IgD-negative memory B cell (primary cell): ENCODE measurements around the gene IRAK2. TPM values are rescaled to one million over a fixed set of nuclear protein-coding genes. Genes with fewer than 3 reads are reported as not detected.
A peak's percentile ranks its signal among the peaks of the same experiment; 100 is the strongest.
"Not testable (repeated sequence)": the region's sequence is repeated elsewhere in the genome, so short reads cannot be mapped to it uniquely, and the experiment has no call there.

Experiments used
- H3K27ac Mint-ChIP-seq, 3 donors: one replicate each; pipeline ENCODE4 v1.8.0; 2020 to 2022; ENCODE audit warnings: mild to moderate bottlenecking in 3 of 3, mixed read lengths in 3 of 3, moderate library complexity in 1 of 3
- H3K27me3 Mint-ChIP-seq: one replicate; pipeline ENCODE4 v1.8.0; 2021; ENCODE audit warnings: mixed read lengths
- H3K36me3 Mint-ChIP-seq: one replicate; pipeline ENCODE4 v1.8.0; 2020; ENCODE audit warnings: mild to moderate bottlenecking, mixed read lengths
- H3K4me1 Mint-ChIP-seq, 3 donors: one replicate each; pipeline ENCODE4 v1.8.0; 2020 to 2022; ENCODE audit warnings: mixed read lengths in 3 of 3, mild to moderate bottlenecking in 1 of 3
- H3K4me3 Mint-ChIP-seq, 4 donors: one replicate each; pipeline ENCODE4 v1.8.0; 2020 to 2022; ENCODE audit warnings: mild to moderate bottlenecking in 4 of 4, mixed read lengths in 4 of 4, moderate library complexity in 3 of 4
- H3K9me3 Mint-ChIP-seq, 3 donors: one replicate each; pipeline ENCODE4 v1.8.0; 2020 to 2021; ENCODE audit warnings: mixed read lengths in 3 of 3, mild to moderate bottlenecking in 1 of 3
- polyA plus RNA-seq: library from polyadenylated mRNA; unstranded; fragments of 300-500 nt; fragmentation: Illumina TruSeq; gene quantifications from one replicate; pipeline ENCODE4 v1.2.3, GENCODE V29; 2021

Gene IRAK2
- polyA plus RNA-seq, 1 donor from 2014 or later: 8.4 TPM

GRCh38 chr3:10253731-10254130, 89.0 kb downstream of the IRAK2 start:
- Mint-ChIP-seq H3K4me1 (peaks cover 32 to 48% (median 35%) of the 10 kb centered on the region in 3 donors), H3K4me3 (peak overlapping the region in 2 of 4 donors; percentile 57 to 65), H3K27me3 (no peaks in the 10 kb centered on the region), H3K27ac (peak overlapping the region in 2 of 3 donors; percentile 64 to 69), H3K9me3 (no peaks in the 10 kb centered on the region), H3K36me3 (peaks cover 8% of the 10 kb centered on the region)

DNA sequence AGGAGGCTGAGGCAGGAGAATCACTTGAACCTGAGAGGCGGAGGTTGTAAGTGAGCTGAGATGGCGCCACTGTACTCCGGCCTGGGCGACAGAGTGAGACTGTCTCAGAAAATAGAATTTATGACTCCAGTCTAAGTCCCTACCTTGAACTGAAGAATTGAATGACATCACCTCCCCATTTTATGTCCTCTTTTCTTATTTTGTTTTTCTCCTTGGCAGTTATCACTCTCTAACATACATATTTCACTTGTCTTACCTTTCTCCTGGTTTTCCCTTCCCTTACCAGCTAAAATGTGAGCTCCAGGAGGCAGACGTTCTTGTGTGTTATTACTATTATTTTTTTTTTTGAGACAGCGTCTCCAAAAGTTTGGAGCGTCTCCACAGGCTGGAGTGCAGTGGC, 91.1 kb downstream of the IRAK2 start:
- H3K4me3 Mint-ChIP-seq: no peak overlapping the region
- H3K27me3 Mint-ChIP-seq: no peaks in the 10 kb centered on the region
- no peaks in the 10 kb centered on the region for H3K9me3 Mint-ChIP-seq
- peaks cover 8% of the 10 kb centered on the region for H3K36me3 Mint-ChIP-seq
- H3K4me1 Mint-ChIP-seq: peaks cover 29 to 43% (median 29%) of the 10 kb centered on the region in 3 donors
- H3K27ac Mint-ChIP-seq: peak overlapping the region in 1 of 3 donors; percentile 12

GRCh38 chr3:10259036-10259435, 94.3 kb downstream of the IRAK2 start:
- H3K27ac Mint-ChIP-seq: peak overlapping the region in 1 of 3 donors; percentile 64

GRCh38 chr3:10259798-10260197, 95.1 kb downstream of the IRAK2 start:
- Mint-ChIP-seq H3K36me3 (peaks cover 4% of the 10 kb centered on the region), H3K9me3 (no peaks in the 10 kb centered on the region)

More at GRCh38 chr3:10259036-10259435, 94.3 kb downstream of the IRAK2 start:
- Mint-ChIP-seq H3K36me3 (peaks cover 4% of the 10 kb centered on the region), H3K4me1 (peaks cover 40 to 48% (median 40%) of the 10 kb centered on the region in 3 donors), H3K27me3 (no peaks in the 10 kb centered on the region), H3K9me3 (no peaks in the 10 kb centered on the region), H3K4me3 (no peak overlapping the region)

DNA sequence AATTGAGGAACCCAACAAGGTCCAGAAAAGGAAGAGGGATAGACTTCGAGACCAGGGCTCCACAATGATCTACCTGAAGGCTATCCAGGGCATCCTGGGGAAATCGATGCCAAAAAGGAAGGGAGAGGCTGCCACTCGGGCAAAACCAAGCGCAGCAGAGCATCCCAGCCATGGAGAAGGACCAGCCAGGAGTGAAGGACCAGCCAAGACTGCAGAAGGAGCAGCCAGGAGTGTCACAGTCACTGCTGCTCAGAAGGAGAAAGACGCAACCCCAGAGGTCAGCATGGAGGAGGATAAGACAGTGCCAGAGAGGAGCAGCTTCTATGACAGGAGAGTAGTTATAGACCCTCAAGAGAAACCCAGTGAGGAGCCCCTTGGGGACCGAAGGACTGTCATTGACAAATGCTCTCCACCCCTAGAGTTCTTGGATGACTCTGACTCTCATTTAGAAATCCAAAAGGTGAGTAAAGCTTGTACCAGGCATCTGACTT, 95.5 kb downstream of the IRAK2 start:
- Mint-ChIP-seq H3K27ac (peak overlapping the region in 1 of 3 donors; percentile 43), H3K36me3 (peaks cover 4% of the 10 kb centered on the region), H3K27me3 (no peaks in the 10 kb centered on the region), H3K4me3 (no peak overlapping the region), H3K4me1 (peaks cover 35 to 45% (median 43%) of the 10 kb centered on the region in 3 donors), H3K9me3 (no peaks in the 10 kb centered on the region)

More at GRCh38 chr3:10259798-10260197, 95.1 kb downstream of the IRAK2 start:
- H3K27me3 Mint-ChIP-seq: no peaks in the 10 kb centered on the region
- H3K4me1 Mint-ChIP-seq: peaks cover 39 to 45% (median 43%) of the 10 kb centered on the region in 3 donors
- H3K27ac Mint-ChIP-seq: no peak overlapping the region
- no peak overlapping the region for H3K4me3 Mint-ChIP-seq

DNA sequence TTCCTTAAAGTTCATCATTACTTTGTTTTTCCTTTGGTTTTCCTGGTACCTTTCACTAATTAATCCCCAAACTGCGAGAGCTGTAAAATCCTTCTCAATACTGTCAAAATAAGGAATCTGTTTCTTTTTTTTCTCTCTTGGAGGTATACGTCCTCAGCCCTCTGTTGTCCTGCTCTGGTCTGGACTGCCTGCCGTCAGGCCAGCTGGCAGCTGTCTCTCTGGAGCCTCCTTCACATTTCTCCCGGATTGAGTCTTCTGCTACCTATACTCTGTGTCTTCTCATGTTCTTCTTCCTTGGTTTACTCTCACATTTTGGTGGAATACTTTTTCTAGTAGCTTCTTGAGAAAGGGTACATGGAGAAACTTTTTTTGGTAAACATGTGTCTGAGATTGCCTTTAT, 97.3 kb downstream of the IRAK2 start:
- Mint-ChIP-seq H3K9me3 (no peaks in the 10 kb centered on the region), H3K36me3 (peaks cover 4% of the 10 kb centered on the region), H3K4me3 (peak overlapping the region in 1 of 4 donors; percentile 50), H3K27ac (peak overlapping the region in 1 of 3 donors; percentile 1), H3K27me3 (no peaks in the 10 kb centered on the region), H3K4me1 (peaks cover 43 to 53% (median 49%) of the 10 kb centered on the region in 3 donors)

- H3K9me3 Mint-ChIP-seq: no peaks in the 10 kb centered on the region
- peaks cover 6% of the 10 kb centered on the region for H3K36me3 Mint-ChIP-seq
- H3K27ac Mint-ChIP-seq: peak overlapping the region; percentile 57 to 77 (median 65)
- peaks cover 47 to 58% (median 51%) of the 10 kb centered on the region in 3 donors for H3K4me1 Mint-ChIP-seq
- no peaks in the 10 kb centered on the region for H3K27me3 Mint-ChIP-seq
- H3K4me3 Mint-ChIP-seq: peak overlapping the region in 3 of 4 donors; percentile 13 to 52 (median 35)
These were observed 99.1 kb downstream of the IRAK2 start for GRCh38 chr3:10263646-10264363.

DNA sequence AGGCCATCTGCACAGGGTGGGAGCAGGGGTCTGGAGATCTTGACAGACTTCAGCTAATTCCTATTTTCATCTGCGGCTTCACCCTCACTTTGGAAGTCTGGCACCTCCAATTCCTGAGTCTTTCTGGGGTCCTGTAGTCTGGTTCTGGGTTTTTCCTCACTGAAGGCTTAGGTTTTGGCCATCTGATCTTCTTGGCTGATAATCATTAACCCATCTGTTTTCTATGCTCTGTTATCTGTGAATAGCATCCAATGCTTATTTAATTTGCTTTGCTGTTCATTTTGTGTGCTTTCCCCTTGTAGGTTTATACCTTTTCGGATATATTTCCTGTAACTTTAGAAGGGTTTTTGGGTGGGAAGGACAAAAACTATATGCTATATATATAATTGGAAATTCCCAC, 101.1 kb downstream of the IRAK2 start:
- no peaks in the 10 kb centered on the region for H3K9me3 Mint-ChIP-seq
- H3K36me3 Mint-ChIP-seq: peaks cover 5% of the 10 kb centered on the region
- no peaks in the 10 kb centered on the region for H3K27me3 Mint-ChIP-seq
- no peak overlapping the region for H3K4me3 Mint-ChIP-seq
- peaks cover 35 to 46% (median 41%) of the 10 kb centered on the region in 3 donors for H3K4me1 Mint-ChIP-seq
- peak overlapping the region in 2 of 3 donors; percentile 3 to 76 for H3K27ac Mint-ChIP-seq

GRCh38 chr3:10266936-10267335, 102.2 kb downstream of the IRAK2 start:
- H3K9me3 Mint-ChIP-seq, H3K27me3 Mint-ChIP-seq, H3K27ac Mint-ChIP-seq, H3K36me3 Mint-ChIP-seq: not testable (repeated sequence)
- Mint-ChIP-seq H3K4me3 (peak overlapping the region in 1 of 4 donors; percentile 1), H3K4me1 (peaks cover 31 to 37% (median 34%) of the 10 kb centered on the region in 3 donors)

DNA sequence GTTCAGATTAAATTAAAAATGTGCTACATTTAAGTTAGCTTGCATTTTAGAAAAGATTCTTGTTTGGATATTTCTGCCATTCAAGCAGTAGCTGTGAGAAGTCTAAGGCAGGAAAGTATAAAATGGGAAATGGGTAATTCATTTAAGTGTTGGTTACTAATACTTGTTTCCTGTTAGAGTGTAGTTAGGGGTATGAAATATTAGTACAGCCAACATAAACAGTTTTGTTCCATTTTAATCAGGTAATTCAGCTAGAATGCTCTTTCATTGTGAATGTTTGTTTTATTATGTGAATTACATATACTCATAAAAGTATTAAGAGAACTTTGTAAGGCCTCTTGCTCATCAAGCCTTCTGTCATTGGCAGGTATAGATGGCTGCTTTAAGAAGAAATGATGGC, 103.4 kb downstream of the IRAK2 start:
- H3K27ac Mint-ChIP-seq: no peak overlapping the region
- peaks cover 29 to 36% (median 32%) of the 10 kb centered on the region in 3 donors for H3K4me1 Mint-ChIP-seq
- no peak overlapping the region for H3K4me3 Mint-ChIP-seq
- peaks cover 4% of the 10 kb centered on the region for H3K36me3 Mint-ChIP-seq
- H3K27me3 Mint-ChIP-seq: no peaks in the 10 kb centered on the region
- no peaks in the 10 kb centered on the region for H3K9me3 Mint-ChIP-seq

- H3K4me3 Mint-ChIP-seq: no peak overlapping the region
These were observed 104.2 kb downstream of the IRAK2 start for GRCh38 chr3:10268930-10269329.

GRCh38 chr3:10269443-10269842, 104.7 kb downstream of the IRAK2 start:
- no peak overlapping the region for H3K27ac Mint-ChIP-seq
- peaks cover 29 to 36% (median 32%) of the 10 kb centered on the region in 3 donors for H3K4me1 Mint-ChIP-seq
- H3K4me3 Mint-ChIP-seq: no peak overlapping the region
- H3K27me3 Mint-ChIP-seq: no peaks in the 10 kb centered on the region
- H3K9me3 Mint-ChIP-seq: no peaks in the 10 kb centered on the region
- H3K36me3 Mint-ChIP-seq: peaks cover 3% of the 10 kb centered on the region

More at GRCh38 chr3:10268930-10269329, 104.2 kb downstream of the IRAK2 start:
- Mint-ChIP-seq H3K27ac (no peak overlapping the region), H3K4me1 (peaks cover 28 to 36% (median 31%) of the 10 kb centered on the region in 3 donors), H3K9me3 (no peaks in the 10 kb centered on the region), H3K27me3 (no peaks in the 10 kb centered on the region), H3K36me3 (peaks cover 2% of the 10 kb centered on the region)

DNA sequence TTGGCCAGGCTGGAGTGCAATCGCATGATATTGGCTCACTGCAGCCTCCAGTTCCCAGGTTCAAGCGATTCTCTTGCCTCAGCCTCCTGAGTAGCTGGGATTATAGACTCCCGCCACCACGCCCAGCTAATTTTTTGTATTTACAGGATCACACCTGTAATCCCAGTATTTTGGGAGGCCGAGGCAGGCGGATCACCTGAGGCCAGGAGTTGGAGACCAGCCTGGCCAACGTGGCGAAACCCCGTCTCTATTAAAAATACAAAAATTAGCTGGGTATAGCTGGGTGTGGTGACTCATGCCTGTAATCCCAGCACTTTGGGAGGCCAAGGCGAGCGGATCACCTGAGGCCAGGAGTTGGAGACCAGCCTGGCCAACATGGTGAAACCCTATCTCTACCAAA, 107.8 kb downstream of the IRAK2 start:
- not testable (repeated sequence) for H3K27me3 Mint-ChIP-seq, H3K27ac Mint-ChIP-seq, H3K36me3 Mint-ChIP-seq, H3K9me3 Mint-ChIP-seq, H3K4me3 Mint-ChIP-seq
- H3K4me1 Mint-ChIP-seq: peaks cover 18 to 24% (median 20%) of the 10 kb centered on the region in 3 donors

DNA sequence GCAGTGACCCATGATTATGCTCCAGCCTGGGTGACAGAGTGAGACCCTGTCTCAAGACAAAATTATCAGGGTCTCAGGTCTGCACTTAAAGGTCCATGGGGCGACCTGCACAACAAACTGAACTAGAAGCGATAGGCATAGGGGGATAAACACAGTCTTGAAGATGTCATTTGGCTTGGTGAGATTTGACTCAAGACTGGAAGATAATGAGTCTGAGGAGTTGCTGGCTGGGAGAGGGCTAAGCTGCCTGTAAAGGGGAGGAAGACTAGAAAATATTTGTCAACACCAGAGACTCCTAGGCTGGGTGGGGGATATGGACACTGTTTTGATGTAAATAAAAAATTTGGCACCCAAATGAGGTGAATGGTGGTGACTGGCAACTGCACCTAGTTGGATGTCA, 108.3 kb downstream of the IRAK2 start:
- peak overlapping the region in 2 of 4 donors; percentile 72 for H3K4me3 Mint-ChIP-seq
- H3K36me3 Mint-ChIP-seq: peaks cover 3% of the 10 kb centered on the region
- peaks cover 18 to 20% (median 19%) of the 10 kb centered on the region in 3 donors for H3K4me1 Mint-ChIP-seq
- H3K27me3 Mint-ChIP-seq: no peaks in the 10 kb centered on the region
- peak overlapping the region in 2 of 3 donors; percentile 53 to 93 for H3K27ac Mint-ChIP-seq
- H3K9me3 Mint-ChIP-seq: no peaks in the 10 kb centered on the region

DNA sequence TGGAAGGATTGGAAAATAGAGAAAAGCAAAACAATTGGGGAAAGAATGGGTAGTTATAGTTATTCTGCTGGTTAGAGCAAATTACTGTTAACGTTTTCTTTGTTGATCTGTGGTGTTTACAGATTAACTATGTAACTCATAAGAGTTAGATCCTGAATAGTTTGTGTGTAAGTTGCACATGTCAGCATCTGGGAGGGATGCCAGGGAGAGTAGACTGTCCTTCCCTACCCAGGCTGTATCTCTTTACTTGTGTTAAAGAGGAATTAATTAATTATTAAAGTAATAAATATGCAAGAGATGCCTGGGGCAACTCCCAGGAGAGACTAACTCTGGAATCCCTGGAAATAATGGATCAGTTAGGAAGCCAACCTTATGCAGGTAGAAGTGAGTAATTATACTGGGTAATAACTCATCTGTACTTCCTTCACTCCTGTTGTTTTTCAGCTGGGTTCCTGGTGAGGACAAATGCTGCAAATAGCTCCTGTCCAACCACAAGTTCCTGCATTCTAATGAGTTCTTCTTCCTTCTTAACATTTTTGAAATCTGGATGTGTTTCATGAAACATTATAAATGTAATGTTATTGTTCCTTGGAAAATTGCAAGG, 109.1 kb downstream of the IRAK2 start:
- peak overlapping the region in 2 of 4 donors; percentile 72 for H3K4me3 Mint-ChIP-seq
- no peaks in the 10 kb centered on the region for H3K27me3 Mint-ChIP-seq
- H3K36me3 Mint-ChIP-seq: peaks cover 3% of the 10 kb centered on the region
- H3K27ac Mint-ChIP-seq: peak overlapping the region; percentile 14 to 93 (median 68)
- H3K9me3 Mint-ChIP-seq: no peaks in the 10 kb centered on the region
- peaks cover 18 to 20% (median 19%) of the 10 kb centered on the region in 3 donors for H3K4me1 Mint-ChIP-seq
